Trophoblast cell (in vitro differentiated cells and primary cell): ENCODE data around the gene ZBTB16.

Experiments
- DNase-seq, 2 donors: peaks; one replicate each; pipeline ENCODE4 v3.0.0-alpha.2; 2016
- H2AFZ ChIP-seq: 2 replicates; pipeline ENCODE4 v1.6.1; 2013; ENCODE audit warnings: low read length, moderate library complexity, mild to moderate bottlenecking; ENCODE audit not compliant: insufficient read depth, poor library complexity
- H2AK5ac ChIP-seq: 2 replicates; pipeline ENCODE4 v1.6.1; 2013; ENCODE audit warnings: mild to moderate bottlenecking, low read length
- H2BK120ac ChIP-seq: 2 replicates; pipeline ENCODE4 v1.6.1; 2013; ENCODE audit warnings: low read length, mild to moderate bottlenecking, moderate library complexity; ENCODE audit not compliant: insufficient read depth, poor library complexity
- H2BK12ac ChIP-seq: 2 replicates; pipeline ENCODE4 v1.6.1; 2013; ENCODE audit warnings: mild to moderate bottlenecking, low read length, moderate library complexity
- H2BK5ac ChIP-seq: 2 replicates; pipeline ENCODE4 v1.6.1; 2013; ENCODE audit warnings: low read length, low read depth, moderate library complexity, mild to moderate bottlenecking; ENCODE audit not compliant: poor library complexity
- H3K14ac ChIP-seq: 2 replicates; pipeline ENCODE4 v1.6.1; 2013; ENCODE audit warnings: mild to moderate bottlenecking, low read length
- H3K18ac ChIP-seq: 2 replicates; pipeline ENCODE4 v1.6.1; 2013; ENCODE audit warnings: mild to moderate bottlenecking, low read length
- H3K23ac ChIP-seq: 2 replicates; pipeline ENCODE4 v1.6.1; 2013; ENCODE audit warnings: low read length
- H3K27ac ChIP-seq: 2 replicates; pipeline ENCODE4 v1.5.1; 2013; ENCODE audit warnings: low read depth, mild to moderate bottlenecking, inconsistent platforms, low read length, moderate library complexity
- H3K27me3 ChIP-seq: 2 replicates; pipeline ENCODE4 v1.6.1; 2013; ENCODE audit warnings: inconsistent platforms, mild to moderate bottlenecking, low read length, moderate library complexity; ENCODE audit not compliant: insufficient read depth
- H3K36me3 ChIP-seq, 2 experiments: 1 replicate in 1 of 2; 2 replicates in 1 of 2; pipeline ENCODE4 v1.6.1; 2013; ENCODE audit warnings: low read length in 2 of 2, mild to moderate bottlenecking in 2 of 2, moderate library complexity in 1 of 2; ENCODE audit not compliant: insufficient read depth in 2 of 2, control insufficient read depth in 1 of 2
- H3K4ac ChIP-seq: 2 replicates; pipeline ENCODE4 v1.6.1; 2013; ENCODE audit warnings: low read depth, mild to moderate bottlenecking, low read length, moderate library complexity
- H3K4me1 ChIP-seq, 2 experiments: 1 replicate in 1 of 2; 2 replicates in 1 of 2; pipeline ENCODE4 v1.6.1; 2013; ENCODE audit warnings: low read length in 2 of 2, mild to moderate bottlenecking in 2 of 2, moderate library complexity in 1 of 2; ENCODE audit not compliant: insufficient read depth in 2 of 2, control insufficient read depth in 1 of 2
- H3K4me2 ChIP-seq: 2 replicates; pipeline ENCODE4 v1.6.1; 2013; ENCODE audit warnings: inconsistent platforms, mild to moderate bottlenecking, low read length, moderate library complexity
- H3K4me3 ChIP-seq: 2 replicates; pipeline ENCODE4 v1.5.1; 2013; ENCODE audit warnings: mild to moderate bottlenecking, low read depth, low read length, inconsistent platforms
- H3K79me1 ChIP-seq: one replicate; pipeline ENCODE4 v1.6.1; 2013; ENCODE audit warnings: low read length
- H3K79me2 ChIP-seq: 2 replicates; pipeline ENCODE4 v1.6.1; 2013; ENCODE audit warnings: low read length, mild to moderate bottlenecking; ENCODE audit not compliant: control insufficient read depth, insufficient read depth, poor library complexity
- H3K9ac ChIP-seq: 2 replicates; pipeline ENCODE4 v1.6.1; 2013; ENCODE audit warnings: mild to moderate bottlenecking, low read length
- H3K9me3 ChIP-seq: 2 replicates; pipeline ENCODE4 v1.6.1; 2013; ENCODE audit warnings: low read depth, mild to moderate bottlenecking, control low read depth, inconsistent platforms, low read length; ENCODE audit not compliant: insufficient read depth
- H4K12ac ChIP-seq: 2 replicates; pipeline ENCODE4 v1.6.1; 2013; ENCODE audit warnings: low read depth, mild to moderate bottlenecking, low read length, moderate library complexity
- H4K8ac ChIP-seq: 2 replicates; pipeline ENCODE4 v1.6.1; 2013; ENCODE audit warnings: low read depth, mild to moderate bottlenecking, low read length, moderate library complexity
- H4K91ac ChIP-seq: one replicate; pipeline ENCODE4 v1.6.1; 2013; ENCODE audit warnings: low read depth, mild to moderate bottlenecking, low read length, moderate library complexity
- WGBS: extraction: QIAGEN DNeasy Blood & Tissue Kit; methylation state at CpG from one replicate; pipeline ENCODE4 v1.1.7; 2013; ENCODE audit warnings: missing lambda C conversion rate; ENCODE audit not compliant: insufficient read length, insufficient coverage; ENCODE audit errors: extremely low coverage; 5-methylcytosine and 5-hydroxymethylcytosine counted together

Gene ZBTB16

DNA sequence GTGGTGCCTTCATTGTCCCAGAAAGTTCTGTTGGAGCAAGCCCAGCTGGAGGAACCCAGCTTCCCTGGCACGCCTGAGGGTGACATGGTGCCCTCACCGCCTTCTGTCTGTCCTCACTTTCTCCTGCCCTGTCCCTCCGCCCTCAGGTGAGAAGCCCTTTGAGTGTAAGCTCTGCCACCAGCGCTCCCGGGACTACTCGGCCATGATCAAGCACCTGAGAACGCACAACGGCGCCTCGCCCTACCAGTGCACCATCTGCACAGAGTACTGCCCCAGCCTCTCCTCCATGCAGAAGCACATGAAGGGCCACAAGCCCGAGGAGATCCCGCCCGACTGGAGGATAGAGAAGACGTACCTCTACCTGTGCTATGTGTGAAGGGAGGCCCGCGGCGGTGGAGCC, 190.7 kb downstream of the ZBTB16 start:
- H3K27me3 ChIP-seq = no peaks in the 10 kb centered on the region
- no peaks in the 10 kb centered on the region for H3K79me2 ChIP-seq
- H3K9me3 ChIP-seq = peaks cover 8% of the 10 kb centered on the region
- DNase-seq = no peak
- no peak overlapping the region for H4K12ac ChIP-seq
- H2AFZ ChIP-seq = no peak overlapping the region
- no peak overlapping the region for H3K4ac ChIP-seq
- no peak overlapping the region for H3K4me2 ChIP-seq
- no peak overlapping the region for H3K18ac ChIP-seq
- H2BK12ac ChIP-seq = no peak overlapping the region
- WGBS = no CpG with 5 or more reads among the region's 17 CpGs
- H2BK120ac ChIP-seq = no peak overlapping the region
- H3K14ac ChIP-seq = no peak overlapping the region
- no peak overlapping the region for H4K8ac ChIP-seq
- no peak overlapping the region for H4K91ac ChIP-seq
- H3K4me3 ChIP-seq = no peak overlapping the region
- H3K79me1 ChIP-seq = no peaks in the 10 kb centered on the region
- no peaks in the 10 kb centered on the region for H3K4me1 ChIP-seq
- no peak overlapping the region for H3K9ac ChIP-seq
- no peaks in the 10 kb centered on the region for H3K36me3 ChIP-seq
- no peak overlapping the region for H3K23ac ChIP-seq
- no peak overlapping the region for H3K27ac ChIP-seq
- H2BK5ac ChIP-seq = no peak overlapping the region
- no peak overlapping the region for H2AK5ac ChIP-seq

DNA sequence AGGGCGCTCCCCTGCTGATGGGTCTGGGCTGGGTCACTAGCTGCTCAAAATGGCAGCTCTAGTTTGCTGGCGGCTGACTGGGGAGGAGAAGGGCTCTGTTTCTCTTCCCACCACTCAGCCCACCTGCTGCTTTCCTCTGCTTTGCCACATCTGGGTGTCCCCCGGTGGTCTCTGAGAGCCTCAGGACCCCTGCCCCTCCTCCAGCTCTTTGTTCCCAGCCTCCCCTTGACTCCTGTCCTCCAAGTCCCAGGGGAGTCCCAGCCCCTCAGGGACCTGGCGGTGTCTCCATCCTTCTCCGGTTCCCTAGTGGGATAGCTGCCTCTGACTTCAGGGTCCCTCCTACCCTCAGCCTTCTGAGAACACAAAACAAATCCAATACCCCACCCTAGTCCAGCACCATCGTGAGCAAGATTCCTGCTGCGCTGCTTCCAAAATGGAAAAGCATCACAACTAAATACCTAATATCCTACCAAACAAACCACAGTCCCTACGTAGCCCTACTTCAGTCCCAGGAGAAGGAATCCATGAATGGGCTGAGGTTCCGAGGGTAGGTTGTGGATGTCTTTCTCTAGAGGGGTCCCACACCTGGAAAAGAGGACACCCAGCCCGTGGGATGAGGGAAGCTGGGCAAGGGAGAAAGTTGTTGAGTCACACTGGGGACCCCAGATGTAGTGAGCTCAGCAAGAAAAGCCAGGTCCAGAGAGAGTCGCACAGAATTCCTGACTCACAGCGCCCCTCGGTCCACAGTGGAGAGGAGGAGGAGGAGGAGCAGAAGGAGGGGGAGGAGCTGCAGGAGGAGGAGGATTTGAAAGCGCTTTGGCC, 191.7 kb downstream of the ZBTB16 start:
- Histone ChIP-seq H2BK5ac (no peak overlapping the region), H3K18ac (no peak overlapping the region)
- WGBS = no CpG with 5 or more reads among the region's 14 CpGs

DNA sequence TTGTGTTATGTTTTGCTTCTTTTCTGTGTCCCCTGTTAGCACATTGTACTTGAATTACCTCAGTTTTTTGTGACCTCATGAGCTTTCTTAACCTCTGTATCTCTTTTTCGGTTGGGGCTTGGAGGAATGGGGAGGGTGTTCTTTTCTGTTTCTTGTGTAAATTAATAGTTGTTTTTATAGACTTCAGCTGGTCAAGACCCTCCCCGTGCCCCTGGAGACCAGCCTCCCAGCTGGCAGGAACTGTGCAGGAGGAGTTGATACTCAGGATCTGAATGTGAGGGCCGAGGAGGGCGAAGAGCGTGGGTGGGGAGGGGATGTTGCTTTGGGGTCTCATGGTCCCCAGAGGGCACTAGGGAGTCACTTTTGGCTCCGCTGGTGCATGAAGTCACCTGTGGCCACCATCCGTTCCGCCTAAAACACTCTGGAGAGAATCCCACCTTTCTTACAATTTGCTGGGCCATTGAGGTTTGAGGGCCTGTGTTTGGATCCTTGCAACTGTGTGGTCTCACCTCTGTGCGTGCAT, 192.4 kb downstream of the ZBTB16 start:
- no peak overlapping the region for H4K8ac ChIP-seq
- no peak overlapping the region for H4K91ac ChIP-seq
- DNase-seq = no peak
- no peak overlapping the region for H2AK5ac ChIP-seq
- no peak overlapping the region for H2BK120ac ChIP-seq
- H3K9me3 ChIP-seq = peaks cover 7% of the 10 kb centered on the region
- no peaks in the 10 kb centered on the region for H3K36me3 ChIP-seq
- H2AFZ ChIP-seq = no peak overlapping the region
- no peak overlapping the region for H2BK5ac ChIP-seq
- H3K18ac ChIP-seq = no peak overlapping the region
- H3K14ac ChIP-seq = no peak overlapping the region
- no peak overlapping the region for H3K23ac ChIP-seq
- no peak overlapping the region for H4K12ac ChIP-seq
- no peak overlapping the region for H3K4ac ChIP-seq
- no peaks in the 10 kb centered on the region for H3K79me1 ChIP-seq
- no peak overlapping the region for H3K27ac ChIP-seq
- no peak overlapping the region for H3K4me3 ChIP-seq
- H3K9ac ChIP-seq = no peak overlapping the region
- WGBS = no CpG with 5 or more reads among the region's 9 CpGs
- H3K4me1 ChIP-seq = no peaks in the 10 kb centered on the region
- no peak overlapping the region for H2BK12ac ChIP-seq
- H3K79me2 ChIP-seq = no peaks in the 10 kb centered on the region
- H3K4me2 ChIP-seq = no peak overlapping the region
- H3K27me3 ChIP-seq = no peaks in the 10 kb centered on the region

More for the DNA sequence above, 191.7 kb downstream of the ZBTB16 start:
- H3K14ac ChIP-seq = no peak overlapping the region
- no peak overlapping the region for H3K23ac ChIP-seq
- no peak overlapping the region for H2BK12ac ChIP-seq
- H4K8ac ChIP-seq = no peak overlapping the region
- H3K4me2 ChIP-seq = no peak overlapping the region
- H3K9ac ChIP-seq = no peak overlapping the region
- no peak overlapping the region for H3K4me3 ChIP-seq
- no peak overlapping the region for H2AFZ ChIP-seq
- H3K27ac ChIP-seq = no peak overlapping the region
- no peaks in the 10 kb centered on the region for H3K79me1 ChIP-seq
- H3K27me3 ChIP-seq = no peaks in the 10 kb centered on the region
- no peaks in the 10 kb centered on the region for H3K79me2 ChIP-seq
- no peak overlapping the region for H3K4ac ChIP-seq
- no peaks in the 10 kb centered on the region for H3K4me1 ChIP-seq
- H2AK5ac ChIP-seq = no peak overlapping the region
- H3K9me3 ChIP-seq = peaks cover 8% of the 10 kb centered on the region
- no peak for DNase-seq
- H4K12ac ChIP-seq = no peak overlapping the region
- H2BK120ac ChIP-seq = no peak overlapping the region
- H3K36me3 ChIP-seq = no peaks in the 10 kb centered on the region
- no peak overlapping the region for H4K91ac ChIP-seq

DNA sequence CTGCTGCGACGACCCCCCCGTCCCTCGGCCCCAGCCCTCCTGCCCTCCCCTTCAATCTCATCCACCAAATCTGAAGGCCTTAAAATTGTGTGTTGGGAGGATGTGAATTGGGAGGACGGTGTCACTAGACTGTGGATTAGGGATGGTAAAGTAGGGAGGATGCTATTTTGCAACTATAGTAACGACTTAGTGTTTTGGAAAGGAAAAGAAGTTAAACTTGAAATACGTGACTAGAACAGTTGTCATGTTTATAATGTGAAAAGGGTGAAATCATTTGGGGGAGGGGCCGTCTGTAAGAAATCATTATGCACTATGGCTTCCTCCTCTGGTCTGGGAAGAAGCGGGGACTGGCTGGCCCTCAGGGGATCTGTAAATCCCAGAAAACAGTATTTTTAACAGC, 193.3 kb downstream of the ZBTB16 start:
- Histone ChIP-seq H3K4me2 (no peak overlapping the region), H3K9ac (no peak overlapping the region), H3K27ac (no peak overlapping the region), H3K79me1 (no peaks in the 10 kb centered on the region), H3K79me2 (no peaks in the 10 kb centered on the region), H3K4me1 (peaks cover 3 to 4% of the 10 kb centered on the region in 2 experiments), H4K8ac (no peak overlapping the region), H3K27me3 (no peaks in the 10 kb centered on the region), H3K9me3 (peaks cover 3% of the 10 kb centered on the region), H3K14ac (no peak overlapping the region), H2AFZ (no peak overlapping the region), H2BK12ac (no peak overlapping the region), H2AK5ac (no peak overlapping the region), H4K12ac (no peak overlapping the region), H3K36me3 (no peaks in the 10 kb centered on the region), H3K23ac (no peak overlapping the region), H3K4ac (no peak overlapping the region), H2BK5ac (no peak overlapping the region), H4K91ac (no peak overlapping the region), H2BK120ac (no peak overlapping the region), H3K4me3 (no peak overlapping the region), H3K18ac (no peak overlapping the region)
- no peak for DNase-seq
- WGBS = 100% methylated on average over 1 of the region's 9 CpGs
